ENCODE measurements around the gene ITIH6.
A peak's percentile ranks its signal among the peaks of the same experiment; 100 is the strongest.
"Not testable (repeated sequence)": the region's sequence is repeated elsewhere in the genome, so short reads cannot be mapped to it uniquely, and the experiment has no call there.

The ITIH6 gene

GRCh38 chrX:54808109-54808604 lies 10.1 kb upstream of the ITIH6 start:
- peak; percentile 75 for DNase-seq

GRCh38 chrX:54807524-54808108 lies 9.6 kb upstream of the ITIH6 start, which contains the start of gene MAGED2:
MAGED2 (plus strand) TSS chrX:54807745; CDS start chrX:54809332, 1,587 bp downstream.
- DNase-seq, result peak; percentile 54

- DNase-seq, result no peak
These were observed 991 bp upstream of the ITIH6 start for GRCh38 chrX:54799046-54799445.

GRCh38 chrX:54794795-54795194 lies 3.3 kb downstream of the ITIH6 start:
- DNase-seq, result no peak

- no peak for DNase-seq
These were observed 4.0 kb downstream of the ITIH6 start for GRCh38 chrX:54794028-54794427.

- DNase-seq, result not testable (repeated sequence)
These were observed 8.7 kb downstream of the ITIH6 start for GRCh38 chrX:54789405-54789804.

GRCh38 chrX:54788446-54788845 lies 9.6 kb downstream of the ITIH6 start:
- DNase-seq, result no peak

- DNase-seq, result no peak
These were observed 11.1 kb downstream of the ITIH6 start for GRCh38 chrX:54786967-54787366.

GRCh38 chrX:54785901-54786300 lies 12.2 kb downstream of the ITIH6 start:
- peak; percentile 5 for DNase-seq

- DNase-seq, result no peak
These were observed 20.9 kb downstream of the ITIH6 start for GRCh38 chrX:54776987-54777672.

GRCh38 chrX:54776061-54776460 lies 22.0 kb downstream of the ITIH6 start:
- no peak for DNase-seq

GRCh38 chrX:54774391-54775094 lies 23.5 kb downstream of the ITIH6 start:
- DNase-seq, result peak; percentile 85

GRCh38 chrX:54758114-54759055 lies 39.7 kb downstream of the ITIH6 start:
- no peak for DNase-seq

- DNase-seq, result no peak
These were observed 43.2 kb downstream of the ITIH6 start for GRCh38 chrX:54754854-54755253.

GRCh38 chrX:54748626-54749025 lies 49.4 kb downstream of the ITIH6 start:
- no peak for DNase-seq

- DNase-seq, result no peak
These were observed 50.2 kb downstream of the ITIH6 start for GRCh38 chrX:54747733-54748393.

GRCh38 chrX:54746928-54747327 lies 51.1 kb downstream of the ITIH6 start:
- DNase-seq, result no peak

GRCh38 chrX:54745676-54746075 lies 52.4 kb downstream of the ITIH6 start:
- no peak for DNase-seq

- DNase-seq, result not testable (repeated sequence)
These were observed 59.5 kb downstream of the ITIH6 start for GRCh38 chrX:54738567-54738966.

GRCh38 chrX:54736298-54736942 lies 61.6 kb downstream of the ITIH6 start:
- not testable (repeated sequence) for DNase-seq

GRCh38 chrX:54721424-54721823 lies 76.6 kb downstream of the ITIH6 start:
- no peak for DNase-seq
